Endothelial cell of umbilical vein (primary cell): Measurements from ENCODE around the gene MOK. TPM values are rescaled to one million over a fixed set of nuclear protein-coding genes. Genes with fewer than 3 reads are reported as not detected.

Experiments used
- BruUV-seq: library from RNA; stranded (reverse); fragments of 400-500 nt; replicated peaks from 2 replicates; lab custom pipeline; 2021; lab: Mats Ljungman, UMichigan
- CTCF ChIA-PET: fragments of 300-600, 350-600 bp; sonication (Branson Sonifier 250); formaldehyde crosslinking; loops from one replicate; lab custom pipeline; 2021; ENCODE audit warnings: antibody characterized with exemption, inconsistent platforms; lab: Charles Lee
- POLR2A ChIA-PET: fragments of 300-600, 350-600 bp; sonication (Branson Sonifier 250); formaldehyde crosslinking; loops from one replicate; lab custom pipeline; 2021; ENCODE audit warnings: antibody characterized with exemption, inconsistent platforms; lab: Charles Lee
- DNase-seq: peaks from one replicate; pipeline ENCODE4 v3.0.0-alpha.2; 2011; ENCODE audit warnings: low read depth, low spot score
- FAIRE-seq: peaks from 2 replicates; lab custom pipeline; 2011; peaks lifted over from hg19 to GRCh38; lab: Jason Lieb, UNC
- H2AFZ ChIP-seq: 2 replicates; pipeline ENCODE4 v1.6.0; 2012; ENCODE audit warnings: low read depth, low read length, control low read depth, inconsistent platforms
- H3K27ac ChIP-seq: 2 replicates; pipeline ENCODE4 v1.5.1; 2011; ENCODE audit warnings: low read depth, mild to moderate bottlenecking, control low read depth, low read length, moderate library complexity; ENCODE audit not compliant: insufficient read depth
- H3K27me3 ChIP-seq, 2 experiments: 2 replicates each; pipeline versions ENCODE4 v1.6.0 to v1.6.1; 2011; ENCODE audit warnings: low read length in 2 of 2, mixed read lengths in 1 of 2; ENCODE audit not compliant: control insufficient read depth in 2 of 2, insufficient read depth in 2 of 2
- H3K36me3 ChIP-seq, 2 experiments: 2 replicates in 1 of 2; 3 replicates in 1 of 2; pipeline ENCODE4 v1.5.1; 2011; ENCODE audit warnings: low read length in 2 of 2, mild to moderate bottlenecking in 1 of 2, moderate library complexity in 1 of 2; ENCODE audit not compliant: control insufficient read depth in 2 of 2, insufficient read depth in 2 of 2; ENCODE audit errors: extremely low read depth in 1 of 2
- H3K4me1 ChIP-seq: 3 replicates; pipeline ENCODE4 v1.5.1; 2011; ENCODE audit warnings: mild to moderate bottlenecking, low read length; ENCODE audit not compliant: control insufficient read depth, insufficient read depth; ENCODE audit errors: extremely low read depth
- H3K4me2 ChIP-seq: 2 replicates; pipeline ENCODE4 v1.6.1; 2011; ENCODE audit warnings: low read length, control low read depth, mixed read lengths; ENCODE audit not compliant: insufficient read depth
- H3K4me3 ChIP-seq, 3 experiments: fragments of 200-600 bp in 1 of 3; sonication (generic), shearing (Covaris generic) in 1 of 3; replicated peaks in 1 of 3; 2 replicates each; pipeline ENCODE4 v1.5.1; 2011 to 2016; ENCODE audit warnings: control low read depth in 3 of 3, low read length in 3 of 3, mild to moderate bottlenecking in 2 of 3, inconsistent platforms in 1 of 3, low read depth in 1 of 3, moderate library complexity in 1 of 3; ENCODE audit not compliant: insufficient read depth in 1 of 3
- H3K79me2 ChIP-seq: 2 replicates; pipeline ENCODE4 v1.6.0; 2012; ENCODE audit warnings: low read length, inconsistent platforms; ENCODE audit not compliant: control insufficient read depth, insufficient read depth
- H3K9ac ChIP-seq: replicated peaks from 2 replicates; pipeline ENCODE3; 2011; ENCODE audit warnings: low read length, control low read depth; ENCODE audit not compliant: insufficient read depth; ENCODE audit errors: extremely low read depth
- H3K9me1 ChIP-seq: replicated peaks from 3 replicates; pipeline ENCODE4 v1.6.0; 2011; ENCODE audit warnings: mild to moderate bottlenecking, low read length; ENCODE audit not compliant: control insufficient read depth, insufficient read depth; ENCODE audit errors: extremely low read depth
- H3K9me3 ChIP-seq: replicated peaks from 2 replicates; pipeline ENCODE4 v1.5.1; 2012; ENCODE audit warnings: low read length, inconsistent platforms; ENCODE audit not compliant: control insufficient read depth, insufficient read depth
- H4K20me1 ChIP-seq: replicated peaks from 2 replicates; pipeline ENCODE3; 2011; ENCODE audit warnings: mild to moderate bottlenecking, low read length; ENCODE audit not compliant: control insufficient read depth, insufficient read depth; ENCODE audit errors: extremely low read depth
- CTCF ChIP-seq, 2 donors: IDR thresholded peaks; 1 replicate in 1 of 2; 2 replicates in 1 of 2; pipeline ENCODE4 v1.5.1; 2011; ENCODE audit warnings: low read length in 2 of 2, mild to moderate bottlenecking in 2 of 2, moderate library complexity in 2 of 2, control low read depth in 1 of 2, inconsistent platforms in 1 of 2, low read depth in 1 of 2; ENCODE audit not compliant: insufficient read depth in 1 of 2; ENCODE audit errors: extremely low read depth in 1 of 2
- EZH2 ChIP-seq: IDR thresholded peaks from 2 replicates; pipeline ENCODE4 v1.6.1; 2012; ENCODE audit warnings: borderline replicate concordance, low read depth, mild to moderate bottlenecking, moderate library complexity, low read length, inconsistent platforms; ENCODE audit not compliant: severe bottlenecking
- FOS ChIP-seq: IDR thresholded peaks from 2 replicates; pipeline ENCODE4 v1.6.1; 2011; ENCODE audit warnings: mild to moderate bottlenecking, low read length, moderate library complexity, borderline replicate concordance; ENCODE audit not compliant: insufficient read depth
- GATA2 ChIP-seq: IDR thresholded peaks from 2 replicates; pipeline ENCODE4 v1.7.0; 2011; ENCODE audit warnings: low read depth, mild to moderate bottlenecking, moderate library complexity, mixed read lengths, low read length; ENCODE audit not compliant: insufficient read length, insufficient read depth
- JUN ChIP-seq: IDR thresholded peaks from 2 replicates; pipeline ENCODE4 v1.6.1; 2011; ENCODE audit warnings: borderline replicate concordance, low read depth; ENCODE audit not compliant: insufficient read length, insufficient read depth
- MYC ChIP-seq: IDR thresholded peaks from one replicate; pipeline ENCODE4 v1.6.1; 2011; ENCODE audit warnings: mild to moderate bottlenecking, low read depth, low read length
- POLR2A ChIP-seq: IDR thresholded peaks from 2 replicates; pipeline ENCODE4 v1.6.1; 2012; ENCODE audit warnings: low read depth, mild to moderate bottlenecking, control low read depth, low read length
- POLR2AphosphoS5 ChIP-seq: IDR thresholded peaks from 2 replicates; pipeline ENCODE4 v1.6.1; 2012; ENCODE audit warnings: low read depth, mild to moderate bottlenecking, control low read depth, low read length, moderate library complexity; ENCODE audit not compliant: insufficient read depth
- dilution Hi-C: fragments of 300-500 bp; cut with MboI; formaldehyde crosslinking; loops from one replicate; pipeline ENCODE4 v1.15.0; 2019; ENCODE audit warnings: low sequenced_read_pairs; ENCODE audit not compliant: extremely low pct_ligation_motif_present
- intact Hi-C: fragments of 100-400 bp; cut with micrococcal nuclease; formaldehyde crosslinking; loops from one replicate; pipeline ENCODE4 v1.10.0; 2022
- polyA plus RNA-seq, 4 experiments: library from polyadenylated mRNA; depleted of rRNA in 3 of 4; stranded (reverse) in 3 of 4; unstranded in 1 of 4; fragments of >200 nt; gene quantifications; 2 replicates each; pipeline versions ENCODE4 v1.2.1 to v1.2.3, GENCODE V29; 2011 to 2012; ENCODE audit warnings: missing spikeins in 1 of 4
- total RNA-seq: library from RNA; stranded (reverse); gene quantifications from 2 replicates; pipeline ENCODE4 v1.2.3, GENCODE V29; 2021

The MOK gene
- total and polyA plus RNA-seq, 2 donors (not counting 3 experiments of a cell fraction or from before 2014, with no cell fraction given) = 6.1 to 8.6 TPM

- no peaks in the 10 kb centered on the region for H3K79me2 ChIP-seq
- BruUV-seq = no TSS peak
- H3K36me3 ChIP-seq = peaks cover 3 to 22% of the 10 kb centered on the region in 2 experiments
- no peaks in the 10 kb centered on the region for H3K27me3 ChIP-seq
- H3K4me1 ChIP-seq = no peaks in the 10 kb centered on the region
- H3K4me2 ChIP-seq = no peak overlapping the region
- DNase-seq = no peak
- no peak overlapping the region for H3K9ac ChIP-seq
- no peaks in the 10 kb centered on the region for H3K9me3 ChIP-seq
- H3K4me3 ChIP-seq = no peak overlapping the region
- no peak overlapping the region for H2AFZ ChIP-seq
- no peak overlapping the region for H3K27ac ChIP-seq
- ChIA-PET CTCF (no interaction called here), POLR2A (no interaction called here)
- H4K20me1 ChIP-seq = no peaks in the 10 kb centered on the region
- TF ChIP-seq GATA2 (no peak), FOS (no peak), POLR2A (no peak), POLR2AphosphoS5 (no peak), MYC (no peak), JUN (no peak), EZH2 (no peak)
- intact Hi-C loops = no loop called here
- dilution Hi-C loops = no loop called here
- H3K9me1 ChIP-seq = no peaks in the 10 kb centered on the region
- FAIRE-seq = no peak
These were observed 33.8 kb upstream of the MOK start for GRCh38 chr14:102338724-102339123.

- no peaks in the 10 kb centered on the region for H3K27me3 ChIP-seq
- H3K9ac ChIP-seq = no peak overlapping the region
- no peaks in the 10 kb centered on the region for H4K20me1 ChIP-seq
- CTCF ChIA-PET = interaction anchor here (1.2 kb wide), 1 partner anchor 18 kb away, joined by 3 read pairs; no protein-coding TSS in a partner anchor
- H3K4me1 ChIP-seq = no peaks in the 10 kb centered on the region
- no peak for DNase-seq
- dilution Hi-C loops = no loop called here
- no peaks in the 10 kb centered on the region for H3K9me3 ChIP-seq
- no peak overlapping the region for H3K4me2 ChIP-seq
- H3K27ac ChIP-seq = no peak overlapping the region
- FAIRE-seq = no peak
- no TSS peak for BruUV-seq
- intact Hi-C loops = no loop called here
- no peak overlapping the region for H3K4me3 ChIP-seq
- no peak for TF ChIP-seq CTCF (IDR thresholded peaks at IDR 0.05; ENCODE audit: extremely low read depth in 1 of 2, insufficient read depth in 1 of 2, low read depth in 1 of 2, low read length in 2 of 2)
- TF ChIP-seq FOS = no peak
- no peak for TF ChIP-seq POLR2AphosphoS5
- no peak for TF ChIP-seq EZH2
- no peaks in the 10 kb centered on the region for H3K9me1 ChIP-seq
- no peak overlapping the region for H2AFZ ChIP-seq
- peaks cover 3 to 9% of the 10 kb centered on the region in 2 experiments for H3K36me3 ChIP-seq
- POLR2A ChIA-PET = no interaction called here
- no peaks in the 10 kb centered on the region for H3K79me2 ChIP-seq
These were observed 30.2 kb upstream of the MOK start for GRCh38 chr14:102335163-102335562.
